ENCODE measurements around the gene MAGEA4.
"Not testable (repeated sequence)": the region's sequence is repeated elsewhere in the genome, so short reads cannot be mapped to it uniquely, and the experiment has no call there.

The MAGEA4 gene

GRCh38 chrX:151912780-151913179 is at the start of gene MAGEA4:
TSS of gene MAGEA4 (plus strand) at chrX:151912889. CDS start at chrX:151923665, 10,776 bp downstream.
- DNase-seq: no peak

GRCh38 chrX:151870602-151871001 is 42.1 kb upstream of the MAGEA4 start:
- DNase-seq: no peak

GRCh38 chrX:151871244-151871643 is 41.4 kb upstream of the MAGEA4 start:
- DNase-seq: no peak

- DNase-seq: no peak
Observed at GRCh38 chrX:151873096-151873495, 39.6 kb upstream of the MAGEA4 start.

- no peak for DNase-seq
Observed at GRCh38 chrX:151875270-151876026, 37.2 kb upstream of the MAGEA4 start.

GRCh38 chrX:151878574-151878973 is 34.1 kb upstream of the MAGEA4 start:
- DNase-seq: no peak

- no peak for DNase-seq
Observed at GRCh38 chrX:151879856-151880255, 32.8 kb upstream of the MAGEA4 start.

GRCh38 chrX:151880895-151881294 is 31.8 kb upstream of the MAGEA4 start:
- no peak for DNase-seq

GRCh38 chrX:151889421-151889820 is 23.3 kb upstream of the MAGEA4 start:
- DNase-seq: no peak

GRCh38 chrX:151896734-151897474 is 15.8 kb upstream of the MAGEA4 start:
- DNase-seq: no peak

GRCh38 chrX:151899622-151900021 is 13.1 kb upstream of the MAGEA4 start:
- DNase-seq: no peak

GRCh38 chrX:151901826-151902225 is 10.9 kb upstream of the MAGEA4 start:
- DNase-seq: no peak

- no peak for DNase-seq
Observed at GRCh38 chrX:151902813-151903591, 9.7 kb upstream of the MAGEA4 start.

GRCh38 chrX:151904989-151905388 is 7.7 kb upstream of the MAGEA4 start:
- no peak for DNase-seq

- DNase-seq: no peak
Observed at GRCh38 chrX:151912221-151912620, 468 bp upstream of the MAGEA4 start.

- DNase-seq: not testable (repeated sequence)
Observed at GRCh38 chrX:151918736-151919135, 6.0 kb downstream of the MAGEA4 start.

- no peak for DNase-seq
Observed at GRCh38 chrX:151919610-151920009, 6.9 kb downstream of the MAGEA4 start.

- no peak for DNase-seq
Observed at GRCh38 chrX:151920101-151920500, 7.4 kb downstream of the MAGEA4 start.

GRCh38 chrX:151920530-151920929 is 7.8 kb downstream of the MAGEA4 start:
- no peak for DNase-seq

- no peak for DNase-seq
Observed at GRCh38 chrX:151921292-151921691, 8.6 kb downstream of the MAGEA4 start.

- no peak for DNase-seq
Observed at GRCh38 chrX:151921866-151922265, 9.2 kb downstream of the MAGEA4 start.

- no peak for DNase-seq
Observed at GRCh38 chrX:151922692-151923091, 10.0 kb downstream of the MAGEA4 start.

- no peak for DNase-seq
Observed at GRCh38 chrX:151923648-151924047, 11.0 kb downstream of the MAGEA4 start.

- no peak for DNase-seq
Observed at GRCh38 chrX:151929126-151929525, 16.4 kb downstream of the MAGEA4 start.
